HG03159 (cell line): ENCODE data around the gene RBM7.

Experiments used
- ATAC-seq: cut with Tn5 transposase; IDR thresholded peaks from one replicate; pipeline ENCODE4 v1.9.1; 2021; ENCODE audit warnings: mild to moderate bottlenecking, moderate library complexity; ENCODE audit not compliant: unreplicated experiment

RBM7 gene

GRCh38 chr11:114395736-114396135, 4.7 kb upstream of the RBM7 start:
- ATAC-seq = no peak

- ATAC-seq = no peak
These were observed 3.5 kb upstream of the RBM7 start for GRCh38 chr11:114396916-114397315.

GRCh38 chr11:114397349-114397982, 3.0 kb upstream of the RBM7 start:
- no peak for ATAC-seq

- ATAC-seq = no peak
These were observed 2.1 kb upstream of the RBM7 start for GRCh38 chr11:114398303-114398920.

- ATAC-seq = peak; percentile 31
These were observed 813 bp upstream of the RBM7 start for GRCh38 chr11:114399490-114400215.

- ATAC-seq = no peak
These were observed 403 bp downstream of the RBM7 start for GRCh38 chr11:114400915-114401223.

GRCh38 chr11:114401311-114401710, 845 bp downstream of the RBM7 start:
- no peak for ATAC-seq

- ATAC-seq = no peak
These were observed 12.5 kb downstream of the RBM7 start for GRCh38 chr11:114412946-114413345.

- no peak for ATAC-seq
These were observed 13.5 kb downstream of the RBM7 start for GRCh38 chr11:114413958-114414357.

- no peak for ATAC-seq
These were observed 16.0 kb downstream of the RBM7 start for GRCh38 chr11:114416441-114416961.

GRCh38 chr11:114426280-114426679, 25.8 kb downstream of the RBM7 start:
- ATAC-seq = no peak

- no peak for ATAC-seq
These were observed 29.8 kb downstream of the RBM7 start for GRCh38 chr11:114430290-114430689.

- no peak for ATAC-seq
These were observed 32.4 kb downstream of the RBM7 start for GRCh38 chr11:114432893-114433292.

- ATAC-seq = no peak
These were observed 32.9 kb downstream of the RBM7 start for GRCh38 chr11:114433376-114433775.

- ATAC-seq = no peak
These were observed 37.8 kb downstream of the RBM7 start for GRCh38 chr11:114438303-114438702.

- ATAC-seq = peak; percentile 99
These were observed 39.0 kb downstream of the RBM7 start, which contains the start of gene REXO2 for GRCh38 chr11:114439229-114440120. TSS of gene REXO2 (plus strand) at chr11:114439467. CDS start at chr11:114439529, 62 bp downstream.

- no peak for ATAC-seq
These were observed 39.8 kb downstream of the RBM7 start for GRCh38 chr11:114440121-114440860.

GRCh38 chr11:114440971-114441763, 40.7 kb downstream of the RBM7 start:
- no peak for ATAC-seq

GRCh38 chr11:114441921-114442320, 41.5 kb downstream of the RBM7 start:
- ATAC-seq = no peak
